ENCODE results near the gene CYP27A1. TPM values are rescaled to one million over a fixed set of nuclear protein-coding genes. Genes with fewer than 3 reads are reported as not detected.

The CYP27A1 gene
- total and polyA plus RNA-seq, 4 donors = 10.3 to 49.0 (median 15.3) TPM

DNA sequence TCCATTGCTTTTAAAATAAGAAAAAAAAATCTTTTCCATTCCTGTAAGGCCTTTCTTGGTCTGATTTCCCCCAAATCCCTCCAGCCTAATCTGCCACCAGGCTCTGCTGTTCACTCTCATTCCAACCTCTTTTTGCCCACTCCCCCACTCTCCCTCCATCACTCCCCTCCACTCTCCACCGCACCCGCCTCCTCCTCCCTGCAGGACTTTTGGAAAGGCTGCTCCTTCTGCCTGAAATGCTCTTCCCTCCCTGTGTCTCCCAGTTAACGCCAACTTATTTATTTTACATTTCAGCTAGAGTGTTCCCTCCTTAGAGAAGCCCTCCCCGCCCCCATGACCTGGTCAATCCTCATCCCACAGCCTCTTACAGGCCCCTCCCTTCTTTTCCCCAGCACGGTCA lies 72.9 kb downstream of the CYP27A1 start:
- H3K36me3 ChIP-seq (ENCODE audit: control insufficient read depth, insufficient read depth, low read length) = no peaks in the 10 kb centered on the region
- H3K9me3 ChIP-seq (ENCODE audit: control insufficient read depth, insufficient read depth, low read length) = no peaks in the 10 kb centered on the region
- no peak overlapping the region for H3K4me3 ChIP-seq (ENCODE audit: low read depth, low read length)
- no peak overlapping the region for H3K27ac ChIP-seq (ENCODE audit: low read depth, low read length)
- 11% methylated on average over 3 of the region's 5 CpGs for WGBS (ENCODE audit: insufficient coverage)
- peaks cover 23% of the 10 kb centered on the region for H3K4me1 ChIP-seq (ENCODE audit: control insufficient read depth, insufficient read depth, low read length)
- DNase-seq (ENCODE audit: low read depth in 4 of 6, low spot score in 6 of 6) = no peak
- H3K27me3 ChIP-seq (ENCODE audit: control insufficient read depth, insufficient read depth, low read length) = peaks cover 88% of the 10 kb centered on the region

- Histone ChIP-seq H3K4me3 (ENCODE audit: low read depth, low read length) (no peak overlapping the region), H3K36me3 (ENCODE audit: control insufficient read depth, insufficient read depth, low read length) (no peaks in the 10 kb centered on the region), H3K9me3 (ENCODE audit: control insufficient read depth, insufficient read depth, low read length) (no peaks in the 10 kb centered on the region), H3K27ac (ENCODE audit: low read depth, low read length) (no peak overlapping the region), H3K27me3 (ENCODE audit: control insufficient read depth, insufficient read depth, low read length) (peaks cover 91% of the 10 kb centered on the region), H3K4me1 (ENCODE audit: control insufficient read depth, insufficient read depth, low read length) (peaks cover 29% of the 10 kb centered on the region)
- WGBS (ENCODE audit: insufficient coverage) = 19% methylated on average over 9 of the region's 14 CpGs
- DNase-seq (ENCODE audit: low read depth in 4 of 6, low spot score in 6 of 6) = no peak
These were observed 73.6 kb downstream of the CYP27A1 start for GRCh38 chr2:218855305-218856166.

- WGBS (ENCODE audit: insufficient coverage) = 20% methylated on average over 8 of the region's 12 CpGs
These were observed 74.4 kb downstream of the CYP27A1 start for GRCh38 chr2:218856167-218856895.

DNA sequence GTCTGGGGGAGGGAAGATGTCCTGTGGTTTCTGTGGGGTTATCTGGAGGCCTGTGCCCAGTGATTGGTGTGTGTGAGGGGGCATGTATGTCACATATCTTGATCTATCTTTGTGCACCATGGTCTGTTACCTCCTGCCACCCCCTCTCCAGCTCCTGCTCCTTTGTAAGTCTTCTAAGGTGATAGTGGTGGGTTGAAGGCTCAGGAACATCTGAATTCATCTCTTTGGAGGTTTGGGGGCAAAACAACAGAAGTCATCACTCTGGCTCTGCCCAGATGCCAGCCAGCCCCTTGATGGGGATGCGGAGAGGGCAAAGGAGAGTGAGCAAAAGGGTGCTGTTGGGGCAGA lies 74.9 kb downstream of the CYP27A1 start:
- Histone ChIP-seq H3K27me3 (ENCODE audit: control insufficient read depth, insufficient read depth, low read length) (peaks cover 96% of the 10 kb centered on the region), H3K4me3 (ENCODE audit: low read depth, low read length) (no peak overlapping the region), H3K36me3 (ENCODE audit: control insufficient read depth, insufficient read depth, low read length) (no peaks in the 10 kb centered on the region), H3K9me3 (ENCODE audit: control insufficient read depth, insufficient read depth, low read length) (no peaks in the 10 kb centered on the region), H3K27ac (ENCODE audit: low read depth, low read length) (no peak overlapping the region), H3K4me1 (ENCODE audit: control insufficient read depth, insufficient read depth, low read length) (peaks cover 36% of the 10 kb centered on the region)
- no peak for DNase-seq (ENCODE audit: low read depth in 4 of 6, low spot score in 6 of 6)
- 29% methylated on average over 1 of the region's 1 CpG for WGBS (ENCODE audit: insufficient coverage)

More at GRCh38 chr2:218856167-218856895, 74.4 kb downstream of the CYP27A1 start:
- Histone ChIP-seq H3K4me3 (ENCODE audit: low read depth, low read length) (no peak overlapping the region), H3K27me3 (ENCODE audit: control insufficient read depth, insufficient read depth, low read length) (peaks cover 92% of the 10 kb centered on the region), H3K9me3 (ENCODE audit: control insufficient read depth, insufficient read depth, low read length) (no peaks in the 10 kb centered on the region), H3K36me3 (ENCODE audit: control insufficient read depth, insufficient read depth, low read length) (no peaks in the 10 kb centered on the region), H3K27ac (ENCODE audit: low read depth, low read length) (no peak overlapping the region), H3K4me1 (ENCODE audit: control insufficient read depth, insufficient read depth, low read length) (peaks cover 36% of the 10 kb centered on the region)
- no peak for DNase-seq (ENCODE audit: low read depth in 4 of 6, low spot score in 6 of 6)

- 8% methylated on average over 2 of the region's 10 CpGs for WGBS (ENCODE audit: insufficient coverage)
These were observed 75.6 kb downstream of the CYP27A1 start for GRCh38 chr2:218857371-218858137.

DNA sequence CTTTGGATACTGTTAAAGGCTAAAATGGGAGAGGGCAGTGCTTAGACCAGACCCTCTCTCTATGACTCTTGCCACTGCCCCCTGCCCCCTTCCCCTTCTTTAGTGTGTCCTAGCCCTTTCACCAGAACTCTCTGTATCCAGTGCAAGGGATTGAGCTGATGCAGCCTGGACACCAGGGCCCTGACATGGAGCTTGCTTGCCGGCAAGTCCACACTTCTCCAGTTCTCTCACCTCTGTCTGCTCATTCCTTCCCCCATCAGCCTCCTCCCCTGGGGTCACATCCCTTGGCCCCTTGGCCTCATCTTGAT lies 76.1 kb downstream of the CYP27A1 start:
- Histone ChIP-seq H3K4me1 (ENCODE audit: control insufficient read depth, insufficient read depth, low read length) (peaks cover 34% of the 10 kb centered on the region), H3K27me3 (ENCODE audit: control insufficient read depth, insufficient read depth, low read length) (peaks cover 92% of the 10 kb centered on the region), H3K9me3 (ENCODE audit: control insufficient read depth, insufficient read depth, low read length) (no peaks in the 10 kb centered on the region), H3K4me3 (ENCODE audit: low read depth, low read length) (no peak overlapping the region), H3K36me3 (ENCODE audit: control insufficient read depth, insufficient read depth, low read length) (no peaks in the 10 kb centered on the region), H3K27ac (ENCODE audit: low read depth, low read length) (no peak overlapping the region)
- 10% methylated on average over 1 of the region's 1 CpG for WGBS (ENCODE audit: insufficient coverage)
- no peak for DNase-seq (ENCODE audit: low read depth in 4 of 6, low spot score in 6 of 6)

More at GRCh38 chr2:218857371-218858137, 75.6 kb downstream of the CYP27A1 start:
- peaks cover 94% of the 10 kb centered on the region for H3K27me3 ChIP-seq (ENCODE audit: control insufficient read depth, insufficient read depth, low read length)
- no peak overlapping the region for H3K4me3 ChIP-seq (ENCODE audit: low read depth, low read length)
- H3K36me3 ChIP-seq (ENCODE audit: control insufficient read depth, insufficient read depth, low read length) = no peaks in the 10 kb centered on the region
- H3K4me1 ChIP-seq (ENCODE audit: control insufficient read depth, insufficient read depth, low read length) = peaks cover 36% of the 10 kb centered on the region
- DNase-seq (ENCODE audit: low read depth in 4 of 6, low spot score in 6 of 6) = peak in 1 of 6 donors; percentile 64
- no peak overlapping the region for H3K27ac ChIP-seq (ENCODE audit: low read depth, low read length)
- H3K9me3 ChIP-seq (ENCODE audit: control insufficient read depth, insufficient read depth, low read length) = no peaks in the 10 kb centered on the region

DNA sequence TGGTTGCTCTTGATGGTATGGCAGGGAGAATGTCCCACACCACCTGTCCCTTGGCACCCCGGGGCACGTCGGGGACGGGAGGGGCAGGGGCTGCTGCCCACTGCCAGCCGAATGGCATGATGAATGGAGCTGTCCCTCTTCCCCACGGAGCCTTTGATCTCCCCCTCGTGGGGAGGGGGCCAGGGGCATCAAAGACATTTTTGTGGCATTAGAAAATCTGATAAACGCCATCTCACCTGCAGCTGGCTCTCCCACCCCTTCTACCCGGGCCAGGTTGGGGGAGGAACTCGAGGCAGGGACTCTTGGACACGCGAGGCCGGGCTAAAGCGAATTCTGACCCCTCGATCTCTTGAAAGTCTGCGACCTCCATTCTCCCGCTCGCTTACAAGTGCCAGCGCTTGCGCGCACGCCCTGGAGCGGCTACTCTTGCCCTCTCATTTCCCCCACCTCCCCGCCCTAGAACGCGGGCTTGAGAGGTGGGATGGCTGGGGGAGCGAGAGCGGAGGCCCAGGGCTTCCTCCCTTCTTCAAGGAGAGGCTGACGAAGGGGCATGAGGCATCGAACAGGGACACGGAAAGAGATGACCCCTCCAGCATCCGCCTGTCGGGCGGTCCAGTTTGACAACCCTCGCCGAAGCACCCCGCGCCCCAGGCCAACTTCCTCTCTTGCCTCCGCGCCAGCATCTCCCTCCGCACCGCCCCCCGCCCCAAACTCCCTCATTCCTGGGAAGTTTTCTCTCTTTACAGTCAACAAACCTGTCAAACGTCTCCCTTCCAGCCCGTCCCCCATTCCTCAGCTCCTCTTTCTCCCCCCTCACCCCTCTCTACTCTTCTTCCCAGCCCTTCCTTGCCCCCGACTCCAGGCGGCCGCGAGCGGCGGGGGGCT lies 77.0 kb downstream of the CYP27A1 start:
- H3K9me3 ChIP-seq (ENCODE audit: control insufficient read depth, insufficient read depth, low read length) = no peaks in the 10 kb centered on the region
- DNase-seq (ENCODE audit: low read depth in 4 of 6, low spot score in 6 of 6) = no peak
- no peak overlapping the region for H3K27ac ChIP-seq (ENCODE audit: low read depth, low read length)
- WGBS (ENCODE audit: insufficient coverage) = 0% methylated on average over 38 of the region's 51 CpGs
- H3K36me3 ChIP-seq (ENCODE audit: control insufficient read depth, insufficient read depth, low read length) = no peaks in the 10 kb centered on the region
- peaks cover 31% of the 10 kb centered on the region for H3K4me1 ChIP-seq (ENCODE audit: control insufficient read depth, insufficient read depth, low read length)
- peak overlapping the region; percentile 21 for H3K4me3 ChIP-seq (ENCODE audit: low read depth, low read length)
- H3K27me3 ChIP-seq (ENCODE audit: control insufficient read depth, insufficient read depth, low read length) = peaks cover 87% of the 10 kb centered on the region

DNA sequence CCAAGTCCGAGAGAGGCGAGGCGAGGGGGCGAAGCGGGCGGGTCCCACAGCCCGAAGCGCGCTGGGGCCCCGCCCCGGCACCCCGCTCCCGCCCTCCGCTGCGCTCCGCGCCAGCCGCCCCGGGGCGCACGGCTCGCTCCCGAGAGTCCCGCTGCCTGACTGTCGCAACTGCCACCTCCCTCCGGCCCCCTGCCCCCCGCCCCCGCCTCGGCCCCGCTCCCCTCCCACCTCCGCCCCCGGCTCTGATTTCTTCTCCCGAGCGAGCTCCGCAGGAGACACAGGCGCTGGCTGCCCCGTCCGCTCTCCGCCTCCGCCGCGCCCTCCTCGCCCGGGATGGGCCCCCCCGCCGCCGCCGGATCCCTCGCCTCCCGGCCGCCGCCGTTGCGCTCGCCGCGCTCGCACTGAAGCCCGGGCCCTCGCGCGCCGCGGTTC lies 77.6 kb downstream of the CYP27A1 start, which contains the start of gene WNT6:
Gene WNT6 (plus strand): TSS at position 250 of the 432 bp plus-strand sequence. CDS start 233 bp downstream, outside the sequence.
- Histone ChIP-seq H3K4me3 (ENCODE audit: low read depth, low read length) (peak within 1 kb of the TSS; percentile 37), H3K36me3 (ENCODE audit: control insufficient read depth, insufficient read depth, low read length) (no peaks in the 10 kb centered on the region), H3K4me1 (ENCODE audit: control insufficient read depth, insufficient read depth, low read length) (peaks cover 31% of the 10 kb centered on the region), H3K27me3 (ENCODE audit: control insufficient read depth, insufficient read depth, low read length) (peaks cover 81% of the 10 kb centered on the region), H3K27ac (ENCODE audit: low read depth, low read length) (no peak within 1 kb of the TSS), H3K9me3 (ENCODE audit: control insufficient read depth, insufficient read depth, low read length) (no peaks in the 10 kb centered on the region)
- under 1% methylated on average over 51 of the region's 64 CpGs for WGBS (ENCODE audit: insufficient coverage)
- no peak for DNase-seq (ENCODE audit: low read depth in 4 of 6, low spot score in 6 of 6)
